Measurements from ENCODE around the gene KIF17. TPM values are rescaled to one million over a fixed set of nuclear protein-coding genes. Genes with fewer than 3 reads are reported as not detected.

Gene KIF17
- total and polyA plus RNA-seq, 2 of the 4 experiments (the other 2 are of a cell fraction) = 4.5 to 5.7 TPM

- H2AFZ ChIP-seq (replicated peaks; ENCODE audit: low read length, poor library complexity) = peak overlapping the region; percentile 54
- H4K5ac ChIP-seq (ENCODE audit: low read depth, low read length) = no peak overlapping the region
- H3K4ac ChIP-seq (ENCODE audit: low read depth, low read length) = peak overlapping the region; percentile 31
- in situ Hi-C loops (cut with MboI; ENCODE audit: low sequenced_read_pairs) = no loop called here
- H3K9ac ChIP-seq (ENCODE audit: low read depth, low read length) = no peak overlapping the region
- dilution Hi-C loops (cut with HindIII; ENCODE audit: low sequenced_read_pairs, unreplicated experiment) = no loop called here
- 84% methylated on average over 7 of the region's 9 CpGs; no CpG with 5 or more reads in 1 of the 2 experiments for WGBS, 2 experiments (ENCODE audit: extremely low coverage in 2 of 2, insufficient read length in 1 of 2)
- BruUV-seq (replicated peaks) = no TSS peak
- peak overlapping the region; percentile 48 for H2BK120ac ChIP-seq (ENCODE audit: low read depth, low read length)
- H4K91ac ChIP-seq (ENCODE audit: insufficient read depth, low read depth, low read length) = peak overlapping the region; percentile 70
- H2AK9ac ChIP-seq (replicated peaks; ENCODE audit: low read depth, low read length, poor library complexity) = peak overlapping the region; percentile 6
- H4K8ac ChIP-seq (ENCODE audit: low read depth in 2 of 2, low read length in 2 of 2) = no peak overlapping the region
- H2BK15ac ChIP-seq (ENCODE audit: low read depth, low read length) = peak overlapping the region; percentile 59; the same call in 1 of the 3 replicates
- H3K4me2 ChIP-seq (ENCODE audit: low read depth, low read length) = no peak overlapping the region
- TF ChIP-seq MXI1 (IDR thresholded peaks at IDR 0.05; ENCODE audit: borderline replicate concordance, low read depth, low read length) (no peak), FOS (IDR thresholded peaks at IDR 0.05; ENCODE audit: low read depth, low read length) (no peak), RCOR1 (IDR thresholded peaks at IDR 0.05; ENCODE audit: insufficient replicate concordance, low read length) (no peak), POLR2A (IDR thresholded peaks at IDR 0.05; ENCODE audit: low read depth, low read length) (no peak), USF2 (IDR thresholded peaks at IDR 0.05; ENCODE audit: low read depth, low read length) (no peak), CHD1 (IDR thresholded peaks at IDR 0.05; ENCODE audit: low read depth, low read length) (no peak), BHLHE40 (IDR thresholded peaks at IDR 0.05; ENCODE audit: low read depth, low read length) (no peak), RAD21 (IDR thresholded peaks at IDR 0.05; ENCODE audit: low read length) (no peak), CTCF (conservative IDR thresholded peaks at IDR 0.05; ENCODE audit: low read depth, low read length) (no peak), ELK1 (IDR thresholded peaks at IDR 0.05; ENCODE audit: borderline replicate concordance, low read depth, low read length) (no peak), CEBPB (IDR thresholded peaks at IDR 0.05; ENCODE audit: low read depth, low read length) (no peak), MAZ (IDR thresholded peaks at IDR 0.05; ENCODE audit: borderline replicate concordance, low read depth, low read length) (no peak), SMC3 (IDR thresholded peaks at IDR 0.05; ENCODE audit: low read depth, low read length) (no peak)
- no peak overlapping the region for H2BK5ac ChIP-seq (ENCODE audit: low read depth, low read length, poor library complexity, severe bottlenecking)
- no peaks in the 10 kb centered on the region for H3K9me3 ChIP-seq (ENCODE audit: control insufficient read depth, insufficient read depth, low read length)
- H3K56ac ChIP-seq (ENCODE audit: extremely low read depth, insufficient read depth, low read length) = no peak overlapping the region
- no peaks in the 10 kb centered on the region; the same call in 1 of the 2 replicates for H4K20me1 ChIP-seq (ENCODE audit: insufficient read depth, low read length)
- no peak for DNase-seq
- H2BK20ac ChIP-seq (ENCODE audit: low read depth, low read length) = no peak overlapping the region
- ATAC-seq (ENCODE audit: low read depth) = no peak
- CTCF ChIA-PET = no interaction called here
- intact Hi-C loops (cut with micrococcal nuclease) = no loop called here
- H3K36me3 ChIP-seq (ENCODE audit: control insufficient read depth, insufficient read depth, low read length) = no peaks in the 10 kb centered on the region
- H3K4me3 ChIP-seq (ENCODE audit: insufficient read depth, low read depth, low read length) = no peak overlapping the region
- H3K4me1 ChIP-seq (ENCODE audit: control insufficient read depth, insufficient read depth, low read length) = peaks cover 14% of the 10 kb centered on the region
- peaks cover 8 to 21% of the 10 kb centered on the region in 2 experiments for H3K79me1 ChIP-seq (ENCODE audit: low read depth in 1 of 2, low read length in 2 of 2)
- POLR2A ChIA-PET (ENCODE audit: unreplicated experiment) = no interaction called here
- peaks cover 16% of the 10 kb centered on the region for H3K9me1 ChIP-seq (ENCODE audit: insufficient read depth, low read length)
- H3K14ac ChIP-seq (replicated peaks; ENCODE audit: low read depth, low read length) = no peak overlapping the region
- no peak overlapping the region for H3K18ac ChIP-seq (ENCODE audit: low read depth, low read length)
- H3K23ac ChIP-seq (ENCODE audit: low read depth, low read length) = no peak overlapping the region
- H3K27ac ChIP-seq (ENCODE audit: insufficient read depth, low read length) = no peak overlapping the region
- H2AK5ac ChIP-seq (ENCODE audit: low read depth, low read length) = peak overlapping the region; percentile 83
- H3K27me3 ChIP-seq (ENCODE audit: control insufficient read depth, insufficient read depth, low read length) = no peaks in the 10 kb centered on the region
Measured at GRCh38 chr1:20701446-20701845, 16.4 kb downstream of the KIF17 start.

Measured in IMR-90 (cell line).